B cell (primary cell): Measurements from ENCODE around the gene DHDH. TPM values are rescaled to one million over a fixed set of nuclear protein-coding genes. Genes with fewer than 3 reads are reported as not detected.
A peak's percentile ranks its signal among the peaks of the same experiment; 100 is the strongest.
"Not testable (repeated sequence)": the region's sequence is repeated elsewhere in the genome, so short reads cannot be mapped to it uniquely, and the experiment has no call there.

Experiments
- ATAC-seq: fragments of 200-7000 bp; cut with Tn5 transposase; one replicate; pipeline ENCODE4 v1.10.0; 2021; ENCODE audit warnings: low read depth, mild to moderate bottlenecking, moderate number of reproducible peaks, moderate library complexity
- CTCF ChIA-PET: fragments of 350-600 bp; sonication (Branson Sonifier 250); formaldehyde crosslinking; loops from one replicate; lab custom pipeline; 2021; ENCODE audit warnings: antibody characterized with exemption, inconsistent platforms; lab: Charles Lee
- POLR2A ChIA-PET: fragments of 350-600 bp; sonication (Branson Sonifier 250); formaldehyde crosslinking; loops from one replicate; lab custom pipeline; 2021; ENCODE audit warnings: antibody characterized with exemption; lab: Charles Lee
- DNase-seq: peaks from one replicate; pipeline ENCODE4 v3.0.0; 2013
- H2AFZ ChIP-seq: 2 replicates; pipeline ENCODE4 v1.6.1; 2012; ENCODE audit warnings: mild to moderate bottlenecking, low read depth, low read length; ENCODE audit not compliant: insufficient read depth, poor library complexity, severe bottlenecking
- H3K27ac ChIP-seq, 2 donors: 1 replicate in 1 of 2; 2 replicates in 1 of 2; pipeline ENCODE4 v1.5.1; 2012 to 2013; ENCODE audit warnings: low read length in 2 of 2, mild to moderate bottlenecking in 2 of 2, moderate library complexity in 1 of 2
- H3K27me3 ChIP-seq, 4 experiments: fragments of 200-600 bp in 1 of 4; sonication (generic) in 1 of 4; replicated peaks in 1 of 4; 1 replicate in 2 of 4; 2 replicates in 2 of 4; pipeline versions ENCODE4 v1.6.1 to v1.7.0; 2013 to 2016; ENCODE audit warnings: low read length in 3 of 4, mild to moderate bottlenecking in 2 of 4, mixed read lengths in 1 of 4, moderate library complexity in 1 of 4; ENCODE audit not compliant: insufficient read depth in 4 of 4, control insufficient read depth in 3 of 4; ENCODE audit errors: control extremely low read depth in 1 of 4
- H3K36me3 ChIP-seq, 2 experiments: replicated peaks in 1 of 2; 1 replicate in 1 of 2; 2 replicates in 1 of 2; pipeline versions ENCODE4 v1.6.1 to v1.7.1; 2013; ENCODE audit warnings: low read length in 1 of 2; ENCODE audit not compliant: insufficient read depth in 2 of 2, control insufficient read depth in 1 of 2; ENCODE audit errors: control extremely low read depth in 1 of 2, extremely low read depth in 1 of 2
- H3K4me1 ChIP-seq, 2 donors: fragments of 200-600 bp in 1 of 2; sonication (generic) in 1 of 2; 1 replicate in 1 of 2; 2 replicates in 1 of 2; pipeline versions ENCODE4 v1.5.1 to v1.6.1; 2013 to 2017; ENCODE audit warnings: low read length in 2 of 2; ENCODE audit not compliant: control insufficient read depth in 2 of 2, insufficient read depth in 2 of 2
- H3K4me2 ChIP-seq: replicated peaks from 2 replicates; pipeline ENCODE3; 2012; ENCODE audit warnings: mild to moderate bottlenecking, low read depth, low read length; ENCODE audit not compliant: poor library complexity, severe bottlenecking
- H3K4me3 ChIP-seq, 5 experiments: fragments of 200-600 bp in 1 of 5; sonication (generic) in 1 of 5; 1 replicate in 3 of 5; 2 replicates in 2 of 5; pipeline versions ENCODE4 v1.5.1 to v1.7.0; 2011 to 2016; ENCODE audit warnings: low read length in 4 of 5, mild to moderate bottlenecking in 4 of 5, low read depth in 2 of 5, control low read depth in 1 of 5, moderate library complexity in 1 of 5; ENCODE audit not compliant: insufficient read depth in 1 of 5; ENCODE audit errors: control extremely low read depth in 1 of 5, extremely low read depth in 1 of 5
- H3K79me2 ChIP-seq: fragments of 200-600 bp; sonication (generic); one replicate; pipeline ENCODE4 v1.6.0; 2016; ENCODE audit warnings: low read length; ENCODE audit not compliant: control insufficient read depth, insufficient read depth
- H3K9ac ChIP-seq: fragments of 200-600 bp; sonication (generic); 2 replicates; pipeline ENCODE4 v1.6.1; 2017; ENCODE audit warnings: mild to moderate bottlenecking, low read length, moderate library complexity
- H3K9me3 ChIP-seq, 3 donors: one replicate each; pipeline versions ENCODE4 v1.6.1 to v1.7.1; 2013; ENCODE audit warnings: low read length in 2 of 3; ENCODE audit not compliant: control insufficient read depth in 2 of 3, insufficient read depth in 1 of 3; ENCODE audit errors: control extremely low read depth in 1 of 3
- H4K20me1 ChIP-seq: 2 replicates; pipeline ENCODE4 v1.6.0; 2012; ENCODE audit warnings: mild to moderate bottlenecking, low read length; ENCODE audit not compliant: insufficient read depth, control insufficient read depth, poor library complexity, severe bottlenecking
- H3K27ac Mint-ChIP-seq: one replicate; pipeline ENCODE4 v1.8.0; 2021; ENCODE audit warnings: mixed read lengths
- H3K27me3 Mint-ChIP-seq: one replicate; pipeline ENCODE4 v1.8.0; 2021; ENCODE audit warnings: mixed read lengths
- H3K4me1 Mint-ChIP-seq: one replicate; pipeline ENCODE4 v1.8.0; 2021; ENCODE audit warnings: mixed read lengths
- H3K4me3 Mint-ChIP-seq: one replicate; pipeline ENCODE4 v1.8.0; 2021; ENCODE audit warnings: mixed read lengths
- H3K9me3 Mint-ChIP-seq: one replicate; pipeline ENCODE4 v1.8.0; 2022; ENCODE audit warnings: mixed read lengths; ENCODE audit not compliant: insufficient read depth
- EZH2 ChIP-seq: IDR thresholded peaks from 2 replicates; pipeline ENCODE4 v1.6.1; 2012; ENCODE audit warnings: borderline replicate concordance, low read depth, mild to moderate bottlenecking, moderate library complexity, low read length; ENCODE audit not compliant: insufficient read depth, poor library complexity, severe bottlenecking
- WGBS: methylation state at CpG from one replicate; pipeline ENCODE4 v1.1.5; 2013; ENCODE audit warnings: missing lambda C conversion rate; ENCODE audit not compliant: insufficient coverage; 5-methylcytosine and 5-hydroxymethylcytosine counted together
- intact Hi-C: fragments of 100-400 bp; cut with micrococcal nuclease; formaldehyde crosslinking; loops from one replicate; pipeline ENCODE4 v1.10.0; 2022
- polyA plus RNA-seq: library from polyadenylated mRNA; depleted of rRNA; stranded (reverse); fragments of >200 nt; gene quantifications from 2 replicates; pipeline ENCODE4 v1.2.3, GENCODE V29; 2012
- total RNA-seq, 2 donors: library from RNA; stranded (reverse); fragments of 120-200 nt in 1 of 2; gene quantifications; 1 replicate in 1 of 2; 2 replicates in 1 of 2; pipeline versions ENCODE4 v1.2.3 to v1.2.4, GENCODE V29; 2013 to 2022
- TF ChIP-seq, protein P1 (sequence below): fragments of 200-600 bp; IDR thresholded peaks from one replicate; pipeline ENCODE4 v1.8.0; 2022; ENCODE audit warnings: antibody characterized with exemption, mild to moderate bottlenecking

The DHDH gene
- total and polyA plus RNA-seq, 2 donors (not counting 1 experiment from before 2014, with no cell fraction given): 0.64 to 0.82 TPM

DNA sequence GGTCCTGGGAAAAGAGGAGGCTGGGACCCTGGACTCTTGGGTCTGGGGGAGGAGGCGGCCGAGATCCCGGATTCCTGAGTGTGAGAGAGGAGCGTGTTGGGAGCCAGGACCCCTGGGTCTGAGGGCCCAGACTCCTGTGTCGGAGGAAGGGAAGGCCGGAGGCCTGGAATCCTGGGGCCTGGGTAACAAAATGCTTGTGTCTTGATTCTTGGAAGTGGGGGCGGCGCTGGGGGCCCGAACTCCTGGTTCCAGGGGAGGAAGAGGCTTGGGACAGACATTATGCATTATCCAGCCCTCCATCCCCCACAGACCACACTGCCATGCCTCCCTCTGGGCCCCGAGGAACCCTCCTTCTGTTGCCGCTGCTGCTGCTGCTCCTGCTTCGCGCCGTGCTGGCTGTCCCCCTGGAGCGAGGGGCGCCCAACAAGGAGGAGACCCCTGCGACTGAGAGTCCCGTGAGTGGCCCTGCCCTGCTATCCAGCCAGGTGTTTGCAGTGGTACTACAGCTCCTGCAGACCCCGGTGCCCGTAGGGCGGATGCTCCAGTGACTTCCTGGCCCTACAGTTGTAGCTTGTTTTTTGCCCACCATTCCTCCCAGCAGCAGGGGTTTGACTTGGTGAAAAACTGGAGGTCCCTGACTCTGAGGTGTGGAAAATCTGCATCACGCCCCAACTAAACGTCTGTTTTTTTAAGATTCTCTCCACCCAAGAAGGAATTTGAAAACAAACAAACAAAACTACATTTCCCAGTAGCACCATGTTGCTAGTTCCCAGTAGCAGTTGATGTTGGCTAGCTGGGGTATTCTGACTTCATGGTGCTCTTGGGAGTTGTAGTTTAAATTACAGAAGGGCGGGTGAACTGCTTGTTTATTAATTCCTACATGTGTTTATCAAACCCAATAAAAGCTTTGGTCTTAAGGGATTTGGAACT lies 32.8 kb upstream of the DHDH start:
- Mint-ChIP-seq H3K27ac (peak overlapping the region; percentile 91), H3K9me3 (no peaks in the 10 kb centered on the region), H3K27me3 (peaks cover 6% of the 10 kb centered on the region), H3K4me3 (peak overlapping the region; percentile 96), H3K4me1 (peaks cover 31% of the 10 kb centered on the region)
- Histone ChIP-seq H3K9me3 (peaks cover 0 to 6% (median 0%) of the 10 kb centered on the region in 3 donors), H3K4me1 (peaks cover 15 to 30% of the 10 kb centered on the region in 2 donors), H3K4me2 (peak overlapping the region; percentile 92), H3K79me2 (peaks cover 34% of the 10 kb centered on the region), H2AFZ (peak overlapping the region; percentile 98), H3K4me3 (peak overlapping the region; percentile 62 to 95 (median 82)), H3K27ac (peak overlapping the region; percentile 61 to 83), H3K27me3 (peaks cover 0 to 17% (median 2%) of the 10 kb centered on the region in 4 experiments), H3K36me3 (peaks cover 6 to 17% of the 10 kb centered on the region in 2 experiments), H4K20me1 (peaks cover 8% of the 10 kb centered on the region), H3K9ac (peak overlapping the region; percentile 93)
- ATAC-seq (no peak), DNase-seq (peak; percentile 33)
- intact Hi-C loops: loop anchor here (1.0 to 2.0 kb wide), 7 partner anchors 24 to 186 kb away; partner anchors contain the start of genes BAX, DHDH, FTL and GYS1
- POLR2A ChIA-PET: interaction anchor here (0.6 to 1.9 kb wide), 8 partner anchors 25 to 263 kb away, joined by 3 to 7 read pairs (median 4); partner anchors contain the start of genes BAX, DBP, GYS1 and PPP1R15A
- CTCF ChIA-PET: interaction anchor here (0.6 to 2.9 kb wide), 8 partner anchors 17 to 113 kb away, joined by 3 to 12 read pairs (median 3); no protein-coding TSS in a partner anchor
- 12% methylated on average over 18 of the region's 24 CpGs for WGBS
- TF ChIP-seq, protein P1, sequence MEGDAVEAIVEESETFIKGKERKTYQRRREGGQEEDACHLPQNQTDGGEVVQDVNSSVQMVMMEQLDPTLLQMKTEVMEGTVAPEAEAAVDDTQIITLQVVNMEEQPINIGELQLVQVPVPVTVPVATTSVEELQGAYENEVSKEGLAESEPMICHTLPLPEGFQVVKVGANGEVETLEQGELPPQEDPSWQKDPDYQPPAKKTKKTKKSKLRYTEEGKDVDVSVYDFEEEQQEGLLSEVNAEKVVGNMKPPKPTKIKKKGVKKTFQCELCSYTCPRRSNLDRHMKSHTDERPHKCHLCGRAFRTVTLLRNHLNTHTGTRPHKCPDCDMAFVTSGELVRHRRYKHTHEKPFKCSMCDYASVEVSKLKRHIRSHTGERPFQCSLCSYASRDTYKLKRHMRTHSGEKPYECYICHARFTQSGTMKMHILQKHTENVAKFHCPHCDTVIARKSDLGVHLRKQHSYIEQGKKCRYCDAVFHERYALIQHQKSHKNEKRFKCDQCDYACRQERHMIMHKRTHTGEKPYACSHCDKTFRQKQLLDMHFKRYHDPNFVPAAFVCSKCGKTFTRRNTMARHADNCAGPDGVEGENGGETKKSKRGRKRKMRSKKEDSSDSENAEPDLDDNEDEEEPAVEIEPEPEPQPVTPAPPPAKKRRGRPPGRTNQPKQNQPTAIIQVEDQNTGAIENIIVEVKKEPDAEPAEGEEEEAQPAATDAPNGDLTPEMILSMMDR: no peak
- TF ChIP-seq EZH2: no peak

DNA sequence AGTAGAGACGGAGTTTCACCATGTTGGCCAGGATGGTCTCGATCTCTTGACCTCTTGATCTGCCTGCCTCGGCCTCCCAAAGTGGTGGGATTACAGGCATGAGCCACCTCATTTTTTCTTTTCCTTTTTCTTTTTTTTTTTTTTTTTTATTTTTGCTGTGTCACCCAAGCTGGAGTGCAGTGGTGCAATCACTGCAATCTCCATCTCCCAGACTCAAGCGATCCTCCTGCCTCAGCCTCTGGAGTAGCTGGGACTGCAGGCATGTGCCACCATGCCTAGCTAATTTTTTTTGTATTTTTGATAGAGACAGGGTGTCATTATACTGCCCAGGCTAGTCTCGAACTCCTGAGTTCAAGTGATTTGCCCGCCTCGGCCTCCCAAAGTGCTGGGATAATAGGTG lies 31.2 kb upstream of the DHDH start:
- H3K27me3 ChIP-seq, H3K9me3 ChIP-seq, DNase-seq, H3K4me3 ChIP-seq, H3K27me3 Mint-ChIP-seq, H3K9ac ChIP-seq, H3K4me3 Mint-ChIP-seq, intact Hi-C loops, H4K20me1 ChIP-seq, CTCF ChIA-PET, H2AFZ ChIP-seq, POLR2A ChIA-PET, H3K27ac Mint-ChIP-seq, H3K9me3 Mint-ChIP-seq, H3K27ac ChIP-seq, H3K4me2 ChIP-seq, ATAC-seq: not testable (repeated sequence)
- H3K36me3 ChIP-seq: peaks cover 8 to 20% of the 10 kb centered on the region in 2 experiments
- peaks cover 27% of the 10 kb centered on the region for H3K4me1 Mint-ChIP-seq
- WGBS: 97% methylated on average over 4 of the region's 7 CpGs
- H3K4me1 ChIP-seq: peaks cover 10 to 21% of the 10 kb centered on the region in 2 donors
- H3K79me2 ChIP-seq: peaks cover 34% of the 10 kb centered on the region

DNA sequence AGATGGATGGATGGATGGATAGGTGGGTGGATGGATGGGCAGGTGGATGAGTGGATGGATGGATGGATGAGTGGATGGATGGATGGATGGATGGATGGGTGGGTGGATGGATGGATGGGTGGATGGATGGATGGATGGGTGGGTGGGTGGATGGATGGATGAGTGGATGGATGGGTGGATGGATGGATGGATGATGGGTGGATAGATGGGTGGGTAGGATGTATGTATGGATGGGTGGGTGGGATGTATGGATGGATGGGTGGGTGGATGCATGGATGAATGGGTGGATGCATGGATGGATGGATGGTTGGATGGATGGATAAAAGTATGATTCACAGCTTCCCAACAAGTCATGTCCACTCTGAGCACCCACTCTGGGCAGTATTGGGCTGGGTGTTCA lies 29.7 kb upstream of the DHDH start:
- DNase-seq, H3K4me3 Mint-ChIP-seq, H2AFZ ChIP-seq, CTCF ChIA-PET, H3K27me3 Mint-ChIP-seq, intact Hi-C loops, H3K9ac ChIP-seq, H3K4me3 ChIP-seq, ATAC-seq, POLR2A ChIA-PET, H3K9me3 Mint-ChIP-seq, H3K4me2 ChIP-seq, H3K27ac Mint-ChIP-seq, H3K27me3 ChIP-seq, H4K20me1 ChIP-seq, H3K9me3 ChIP-seq, H3K27ac ChIP-seq: not testable (repeated sequence)
- peaks cover 10 to 25% of the 10 kb centered on the region in 2 experiments for H3K36me3 ChIP-seq
- peaks cover 27% of the 10 kb centered on the region for H3K4me1 Mint-ChIP-seq
- H3K4me1 ChIP-seq: peaks cover 10 to 23% of the 10 kb centered on the region in 2 donors
- H3K79me2 ChIP-seq: peaks cover 34% of the 10 kb centered on the region
